Left cardiac atrium (tissue), 4 donors: ENCODE results near the gene ANO9. TPM values are rescaled to one million over a fixed set of nuclear protein-coding genes. Genes with fewer than 3 reads are reported as not detected.
"Not testable (repeated sequence)": the region's sequence is repeated elsewhere in the genome, so short reads cannot be mapped to it uniquely, and the experiment has no call there.

Experiments
- ATAC-seq, 2 donors: fragments of 200-7000 bp; cut with Tn5 transposase; one replicate each; pipeline ENCODE4 v1.9.1; 2020; ENCODE audit warnings: mild to moderate bottlenecking in 2 of 2, moderate library complexity in 2 of 2
- DNase-seq: peaks from one replicate; pipeline ENCODE4 v3.0.0-alpha.2; 2020
- intact Hi-C, 2 donors: fragments of 100-400 bp; cut with DNase I; formaldehyde crosslinking; loops; one replicate each; pipeline versions ENCODE4 v1.14.1 to v1.15.1; 2022 to 2023
- total RNA-seq, 2 donors: library from RNA; stranded (reverse); fragmentation: NEBNext Ultra II Directional; extraction: Animal tissue kit (Norgen Biotek cat#: 25700); gene quantifications; one replicate each; pipeline ENCODE4 v1.2.1, GENCODE V29; 2021
- donor health status: DM: no; HTN: yes; CAD: no.
- donor health status: DM: no; HTN: yes; CAD: no; lungs with severe emphysema.
- donor health status: DM: yes; HTN: yes; CAD: no.
- donor health status: Dilated cardiomyopathy.

Gene ANO9
- total RNA-seq, 2 donors from 2014 or later: 0.55 to 1.6 TPM

DNA sequence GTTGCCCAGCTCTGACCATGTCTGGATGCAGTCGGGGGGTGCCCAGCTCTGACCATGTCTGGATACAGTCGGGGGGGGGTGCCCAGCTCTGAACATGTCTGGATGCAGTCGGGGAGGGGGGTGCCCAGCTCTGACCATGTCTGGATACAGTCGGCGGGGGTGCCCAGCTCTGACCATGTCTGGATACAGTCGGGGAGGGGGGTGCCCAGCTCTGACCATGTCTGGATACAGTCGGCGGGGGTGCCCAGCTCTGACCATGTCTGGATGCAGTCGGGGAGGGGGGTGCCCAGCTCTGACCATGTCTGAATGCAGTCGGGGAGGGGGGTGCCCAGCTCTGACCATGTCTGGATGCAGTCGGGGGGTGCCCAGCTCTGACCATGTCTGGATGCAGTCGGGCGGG, 31.1 kb downstream of the ANO9 start:
- intact Hi-C loops, ATAC-seq, DNase-seq: not testable (repeated sequence)

DNA sequence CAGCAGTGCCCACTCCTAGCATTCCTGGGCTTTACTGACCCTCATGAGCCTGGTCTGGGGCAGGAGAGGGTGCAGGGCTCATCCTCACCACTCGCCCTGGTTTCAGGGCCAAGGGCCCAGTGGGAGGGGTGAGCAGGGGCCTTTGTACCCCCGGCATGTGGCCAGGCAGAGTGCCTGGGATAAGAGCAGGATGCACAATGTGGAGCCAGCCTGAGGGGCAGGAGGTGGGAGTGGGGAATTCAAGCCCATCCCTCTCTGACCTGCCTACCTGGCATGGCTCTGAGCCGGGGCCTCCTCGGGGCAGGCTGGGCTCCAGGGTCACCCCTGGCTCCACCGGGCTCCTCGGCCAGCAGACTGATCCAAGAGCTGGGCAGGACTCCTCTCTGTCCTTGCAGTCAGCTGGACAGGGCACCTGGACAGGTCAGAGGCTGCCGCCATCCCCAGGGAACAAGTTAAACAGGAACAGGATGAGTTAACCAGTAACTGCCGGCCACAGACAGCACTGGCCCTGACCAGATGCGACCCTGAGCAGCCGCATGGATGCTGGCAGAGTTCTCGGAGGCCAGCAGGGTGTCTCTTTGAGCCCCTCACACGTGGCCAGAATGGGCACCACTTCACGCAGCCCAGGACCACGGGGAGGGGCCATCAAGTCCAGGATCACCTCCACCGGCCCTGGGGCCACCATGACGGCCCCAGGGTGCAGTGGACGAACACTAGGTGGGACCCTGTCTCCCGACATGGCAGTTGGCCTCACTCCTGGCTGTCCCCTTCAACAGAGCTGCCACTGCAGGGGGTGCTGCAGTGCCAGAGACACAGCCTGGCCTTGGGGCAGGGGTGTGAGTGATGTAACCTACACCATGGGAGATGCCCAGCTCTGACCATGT, 32.0 kb downstream of the ANO9 start:
- ATAC-seq (no peak), DNase-seq (peak; percentile 17)
- intact Hi-C loops: loop anchor here in 1 of 2 donors (5.0 kb wide), 1 partner anchor 107 kb away; no protein-coding TSS in a partner anchor

DNA sequence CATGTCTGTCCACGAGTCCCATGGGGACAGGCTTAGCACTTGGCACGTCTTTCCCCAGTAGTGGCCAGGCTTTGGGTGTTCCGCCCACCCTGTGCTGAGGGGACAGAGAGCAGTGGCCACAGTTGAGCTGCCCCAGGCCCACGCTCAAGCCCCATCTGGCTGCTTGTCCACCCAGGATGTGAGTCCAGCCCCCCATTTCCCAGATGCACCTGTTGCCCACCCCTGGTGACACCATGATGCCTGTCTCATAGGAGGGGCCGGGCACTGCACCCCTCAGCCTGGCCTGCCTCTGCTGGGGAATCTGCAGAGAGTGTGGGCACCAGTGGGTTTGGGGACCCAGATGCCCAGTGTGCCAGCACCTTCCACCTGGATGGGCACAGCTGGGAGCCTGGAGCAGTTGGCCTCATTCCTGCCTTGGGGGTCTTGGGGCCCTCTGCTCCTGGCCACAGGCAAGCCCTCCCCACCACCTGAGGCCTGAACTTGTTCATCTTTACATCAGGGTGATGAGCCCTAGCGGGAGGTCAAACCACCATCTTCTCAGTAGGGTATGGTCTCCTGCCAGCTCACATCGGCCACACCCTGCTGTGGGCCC, 32.7 kb downstream of the ANO9 start:
- no peak for ATAC-seq
- intact Hi-C loops: loop anchor here in 1 of 2 donors (5.0 kb wide), 1 partner anchor 108 kb away; no protein-coding TSS in a partner anchor
- peak; percentile 17 for DNase-seq

DNA sequence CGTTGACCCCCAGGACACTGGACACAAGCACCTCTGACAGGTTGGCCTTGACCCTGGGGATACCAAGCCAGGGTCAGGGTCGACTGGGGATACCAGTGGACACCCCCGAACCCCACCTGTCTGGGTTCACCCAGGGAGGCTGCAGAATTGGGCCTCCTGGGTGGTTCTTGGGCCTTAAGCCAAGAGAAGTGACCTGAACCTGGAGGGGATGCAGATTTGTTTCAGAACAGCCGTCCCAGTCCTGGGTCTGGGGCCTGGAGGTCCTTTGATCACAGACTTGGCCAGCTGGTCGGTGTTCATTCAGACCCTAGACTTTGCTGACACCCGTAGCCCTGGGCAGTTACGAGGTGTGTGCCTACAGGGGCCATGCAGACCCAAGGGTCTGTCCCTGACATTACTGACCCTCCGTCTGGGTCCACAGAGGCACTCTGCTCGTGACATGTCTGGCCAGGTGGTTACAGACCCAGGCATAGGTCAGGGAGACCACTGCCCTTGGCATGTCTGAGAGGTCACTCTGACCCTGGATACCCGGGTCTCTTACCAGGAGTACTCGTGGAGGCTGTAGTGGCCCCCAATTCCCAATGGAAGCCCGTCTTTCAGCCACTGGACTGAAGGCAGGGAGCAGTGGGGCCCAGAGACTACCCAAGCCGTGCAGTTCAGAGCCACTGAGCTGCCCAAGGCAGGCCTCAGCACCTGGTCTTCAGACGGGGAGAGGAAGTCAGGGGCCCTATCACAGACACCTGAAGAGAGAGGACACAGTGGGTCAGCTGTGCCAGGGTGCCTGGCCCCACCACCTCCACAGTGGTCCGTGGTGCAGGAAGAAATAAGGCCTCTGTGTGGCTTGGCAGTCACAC, 33.4 kb downstream of the ANO9 start:
- intact Hi-C loops: loop anchor here in 1 of 2 donors (5.0 kb wide), 1 partner anchor 109 kb away; no protein-coding TSS in a partner anchor
- DNase-seq (peak; percentile 30), ATAC-seq (no peak)

DNA sequence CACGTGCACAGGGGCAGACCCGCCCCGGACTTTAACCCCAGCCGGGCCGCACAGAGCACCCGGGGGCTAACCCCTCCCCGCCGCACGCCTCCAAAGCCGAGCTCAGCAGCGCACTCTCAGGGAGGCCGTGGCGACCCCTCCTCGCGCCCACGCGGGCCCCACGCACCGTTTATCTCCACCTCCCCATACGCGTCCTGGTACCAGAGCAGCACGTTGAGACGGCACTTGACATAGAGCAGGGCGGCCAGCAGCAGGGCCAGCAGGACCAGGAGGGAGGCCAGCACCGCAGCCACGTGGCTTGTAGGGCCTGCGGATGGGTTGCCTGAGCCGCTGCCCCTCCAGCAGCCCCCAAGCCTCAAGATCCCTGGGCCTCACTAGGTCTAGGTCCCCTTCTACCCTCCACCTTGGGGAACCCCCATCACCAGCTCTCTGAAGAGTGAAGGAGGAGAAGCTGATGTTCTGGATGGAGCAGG, 34.1 kb downstream of the ANO9 start:
- DNase-seq: peak; percentile 41
- intact Hi-C loops: loop anchor here in 1 of 2 donors (5.0 kb wide), 1 partner anchor 110 kb away; no protein-coding TSS in a partner anchor

DNA sequence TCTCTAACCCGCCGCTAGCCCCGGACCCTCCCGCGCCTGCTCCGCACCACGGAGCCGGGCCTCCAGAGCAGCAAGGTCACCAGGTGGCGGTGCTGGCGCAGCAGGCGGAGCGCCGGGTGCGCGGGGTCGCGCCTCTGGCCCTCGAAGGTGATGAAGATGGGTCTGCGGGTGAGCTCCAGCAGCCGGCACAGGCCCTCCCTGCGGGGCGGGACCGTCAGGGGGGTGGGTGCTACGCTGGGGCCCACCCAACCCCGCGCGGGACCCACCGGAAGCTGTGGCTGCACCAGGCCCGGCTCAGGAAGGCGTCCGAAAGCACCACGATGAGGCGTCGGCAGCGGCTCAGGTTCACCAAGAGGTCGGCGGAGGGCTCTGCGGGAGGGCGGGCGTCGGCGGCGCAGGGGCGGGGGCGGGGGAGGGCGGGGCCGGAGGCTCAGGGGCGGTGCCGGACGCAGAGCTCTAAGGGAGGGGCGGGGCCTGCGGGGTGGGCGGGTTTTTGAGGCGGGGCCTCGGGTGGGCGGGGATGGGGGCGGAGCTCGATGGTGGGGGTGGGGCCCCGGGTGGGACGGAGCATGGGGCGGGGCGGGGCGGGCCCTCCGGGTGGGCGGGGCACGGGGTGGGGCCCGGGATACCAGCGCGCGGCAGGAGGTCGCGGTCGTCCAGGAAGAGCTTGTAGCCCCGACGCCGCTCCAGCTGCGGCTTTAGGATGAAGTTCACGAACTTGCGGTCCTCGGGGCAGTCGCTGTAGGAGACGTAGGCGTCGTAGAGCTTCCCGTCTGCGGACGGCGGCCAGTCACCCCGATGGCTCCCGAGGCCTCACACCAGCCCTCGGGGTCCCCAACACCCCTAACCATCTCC, 34.8 kb downstream of the ANO9 start:
- intact Hi-C loops: loop anchor here in 1 of 2 donors (5.0 kb wide), 1 partner anchor 110 kb away; no protein-coding TSS in a partner anchor
- peak; percentile 79 for ATAC-seq
- peak; percentile 90 for DNase-seq

More for the DNA sequence above, 34.1 kb downstream of the ANO9 start:
- ATAC-seq: peak in 1 of 2 donors; percentile 3

DNA sequence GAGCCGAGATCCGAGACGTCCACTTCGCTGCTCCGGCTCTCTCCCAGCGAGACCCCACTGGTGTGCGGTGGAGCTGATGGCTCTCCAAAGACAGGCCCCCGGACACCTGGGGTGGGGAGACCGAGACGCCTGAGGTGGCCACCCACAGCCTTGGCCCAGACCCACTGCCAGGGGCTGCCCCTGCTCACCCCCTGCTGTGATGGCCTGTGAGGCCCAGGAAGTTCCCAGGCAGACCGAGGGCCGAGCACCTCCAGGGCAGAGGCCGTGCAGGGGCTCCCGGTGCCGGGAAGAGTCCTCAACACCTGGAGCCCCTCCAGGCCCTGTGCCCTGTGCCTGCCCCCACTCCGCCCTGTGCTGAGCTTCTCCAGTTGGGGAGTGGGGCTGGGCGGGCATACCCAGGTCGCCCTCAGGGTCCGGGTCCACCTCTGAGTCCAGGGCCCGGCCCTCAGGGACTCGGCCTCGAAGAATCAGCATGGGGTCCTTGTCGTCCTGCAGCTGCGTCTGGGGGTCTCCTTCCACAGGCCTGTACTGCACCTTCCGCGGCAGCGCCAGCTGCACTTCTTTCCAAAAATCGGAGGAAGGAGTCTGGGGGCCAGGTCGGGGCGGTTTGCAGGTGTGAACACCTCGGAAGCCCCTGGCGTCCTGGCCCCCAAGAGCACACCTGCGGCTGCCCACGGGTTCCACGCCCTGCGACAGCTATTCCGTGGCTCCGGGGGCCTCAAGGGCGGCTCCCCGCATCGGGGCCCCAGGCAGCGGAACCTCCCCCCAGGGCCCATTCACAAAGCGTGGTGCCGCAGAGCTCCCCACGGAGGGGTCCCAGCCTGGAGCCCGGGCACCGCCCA, 35.6 kb downstream of the ANO9 start:
- DNase-seq: no peak
- ATAC-seq: peak in 1 of 2 donors; percentile 11
- intact Hi-C loops: loop anchor here in 1 of 2 donors (5.0 kb wide), 1 partner anchor 111 kb away; no protein-coding TSS in a partner anchor

DNA sequence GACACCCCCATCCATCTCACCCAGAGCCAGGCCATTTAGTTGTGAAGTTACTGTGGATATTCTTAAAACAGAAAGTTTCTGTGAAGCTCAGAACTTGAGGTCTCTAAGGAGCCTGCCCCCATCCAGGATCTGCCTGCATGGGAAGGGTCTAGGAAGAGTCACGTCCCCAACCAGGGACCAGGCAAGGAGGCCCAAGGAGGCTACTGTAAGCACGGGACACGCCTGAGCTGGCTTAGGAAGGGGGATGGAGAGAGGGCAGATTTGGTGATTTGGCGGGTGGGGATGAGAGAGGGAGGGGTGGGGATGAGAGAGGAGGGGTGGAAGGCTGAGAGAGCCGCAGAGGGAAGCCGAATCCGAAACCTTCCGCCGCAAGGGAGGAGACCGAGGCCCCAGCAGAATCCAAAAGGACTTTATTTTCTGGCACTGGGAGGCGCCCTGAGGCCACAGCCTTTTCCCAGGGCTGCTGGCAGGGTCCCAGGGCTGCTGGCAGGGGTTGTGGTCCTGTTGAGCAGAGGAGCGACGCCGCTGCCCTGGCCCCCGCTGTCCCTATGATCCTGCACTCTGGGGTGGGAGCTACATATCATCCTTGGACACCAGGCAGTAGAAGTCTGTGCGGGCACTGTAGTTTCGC, 36.4 kb downstream of the ANO9 start:
- intact Hi-C loops: loop anchor here in 1 of 2 donors (5.0 kb wide), 1 partner anchor 112 kb away; no protein-coding TSS in a partner anchor

DNA sequence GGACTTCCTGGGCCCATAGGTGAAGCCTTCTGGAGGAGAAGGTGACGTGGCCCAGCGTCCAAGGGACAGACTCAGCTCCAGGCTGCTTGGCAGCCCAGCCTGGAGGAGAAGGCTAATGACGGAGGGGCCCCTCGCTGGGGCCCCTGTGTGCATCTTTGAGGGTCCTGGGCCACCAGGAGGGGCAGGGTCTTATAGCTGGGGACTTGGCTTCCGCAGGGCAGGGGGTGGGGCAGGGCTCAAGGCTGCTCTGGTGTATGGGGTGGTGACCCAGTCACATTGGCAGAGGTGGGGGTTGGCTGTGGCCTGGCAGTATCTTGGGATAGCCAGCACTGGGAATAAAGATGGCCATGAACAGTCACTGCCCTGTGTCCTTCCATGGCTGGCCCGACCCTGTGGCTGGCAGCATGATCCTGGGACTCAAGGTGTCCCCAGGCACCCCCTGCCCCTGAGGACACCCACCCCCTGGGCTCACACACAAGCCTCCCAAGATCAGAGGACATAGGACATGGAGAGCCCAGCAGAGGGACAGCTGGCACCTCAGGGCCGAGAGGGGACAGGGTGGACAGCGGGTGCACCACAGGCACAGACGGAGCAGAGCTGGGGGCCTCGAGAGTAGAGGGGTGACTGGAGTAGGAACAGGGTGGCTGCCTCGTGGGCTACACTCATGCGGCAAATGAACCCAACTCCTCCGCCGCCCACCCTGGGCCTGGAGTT, 37.1 kb downstream of the ANO9 start:
- intact Hi-C loops: loop anchor here in 1 of 2 donors (5.0 kb wide), 1 partner anchor 113 kb away; no protein-coding TSS in a partner anchor
- no peak for ATAC-seq
- DNase-seq: peak; percentile 18

More for the DNA sequence above, 36.4 kb downstream of the ANO9 start:
- DNase-seq (peak; percentile 68), ATAC-seq (peak in 1 of 2 donors; percentile 17)

DNA sequence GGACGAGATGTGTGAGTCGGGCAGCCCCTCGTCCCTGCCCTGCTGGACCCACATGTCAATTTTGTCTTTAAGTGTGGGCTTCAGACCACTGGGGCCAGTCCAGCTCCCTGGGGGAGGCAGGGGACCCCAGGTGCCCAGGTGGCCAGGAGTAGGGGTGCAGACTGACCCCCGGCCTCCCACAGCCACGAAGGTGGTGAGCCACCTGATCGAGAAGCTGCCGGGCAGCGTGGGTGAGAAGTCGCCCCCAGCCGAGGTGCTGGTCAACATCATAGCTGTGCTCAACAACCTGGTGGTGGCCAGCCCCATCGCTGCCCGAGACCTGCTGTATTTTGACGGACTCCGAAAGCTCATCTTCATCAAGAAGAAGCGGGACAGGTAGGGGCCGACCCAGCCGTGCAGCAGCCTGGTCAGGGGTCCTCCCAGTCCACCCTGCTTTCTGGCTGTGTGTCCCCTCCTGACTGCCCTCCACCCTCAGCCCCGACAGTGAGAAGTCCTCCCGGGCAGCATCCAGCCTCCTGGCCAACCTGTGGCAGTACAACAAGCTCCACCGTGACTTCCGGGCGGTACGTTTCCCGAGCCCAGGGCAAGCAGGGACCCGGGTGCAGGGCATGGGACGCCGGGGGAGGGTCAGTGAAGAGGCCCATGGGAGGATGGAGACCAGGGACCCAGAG, 37.9 kb downstream of the ANO9 start:
- DNase-seq: peak; percentile 27
- intact Hi-C loops: no loop called here
- ATAC-seq: no peak

DNA sequence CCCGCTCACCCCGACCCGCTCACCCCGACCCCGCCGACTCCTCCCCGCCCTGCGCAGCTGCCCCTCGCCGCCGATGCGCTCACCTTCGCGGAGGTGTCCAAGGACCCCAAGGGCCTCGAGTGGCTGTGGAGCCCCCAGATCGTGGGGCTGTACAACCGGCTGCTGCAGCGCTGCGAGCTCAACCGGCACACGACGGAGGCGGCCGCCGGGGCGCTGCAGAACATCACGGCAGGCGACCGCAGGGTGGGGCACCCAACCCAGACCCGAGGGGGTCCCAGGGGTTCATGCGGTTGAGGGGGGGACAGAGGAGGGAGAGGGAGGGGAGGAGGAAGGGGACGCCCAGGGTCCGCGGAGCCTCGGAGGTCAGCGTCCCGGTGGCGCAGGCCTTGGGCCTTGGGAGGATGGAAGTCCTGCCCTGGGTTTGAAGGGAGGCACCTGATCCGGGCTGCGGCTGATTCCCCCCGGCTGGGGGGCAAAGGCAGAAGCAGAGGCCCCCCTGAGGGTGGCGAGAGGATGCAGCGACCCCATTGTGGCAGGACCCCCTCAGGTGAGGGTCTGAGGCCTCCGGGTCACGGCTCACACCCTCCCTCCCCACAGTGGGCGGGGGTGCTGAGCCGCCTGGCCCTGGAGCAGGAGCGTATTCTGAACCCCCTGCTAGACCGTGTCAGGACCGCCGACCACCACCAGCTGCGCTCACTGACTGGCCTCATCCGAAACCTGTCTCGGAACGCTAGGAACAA, 38.6 kb downstream of the ANO9 start:
- DNase-seq (peak; percentile 24), ATAC-seq (no peak)
- intact Hi-C loops: no loop called here

DNA sequence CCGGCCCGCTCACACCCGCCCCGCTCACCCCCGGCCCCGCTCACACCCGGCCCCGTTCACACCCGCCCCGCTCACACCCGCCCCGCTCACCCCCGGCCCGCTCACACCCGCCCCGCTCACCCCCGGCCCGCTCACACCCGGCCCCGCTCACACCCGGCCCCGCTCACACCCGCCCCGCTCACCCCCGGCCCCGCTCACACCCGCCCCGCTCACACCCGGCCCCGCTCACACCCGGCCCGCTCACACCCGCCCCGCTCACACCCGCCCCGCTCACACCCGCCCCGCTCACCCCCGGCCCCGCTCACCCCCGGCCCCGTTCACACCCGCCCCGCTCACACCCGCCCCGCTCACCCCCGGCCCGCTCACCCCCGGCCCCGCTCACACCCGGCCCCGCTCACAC, 40.6 kb downstream of the ANO9 start:
- DNase-seq, ATAC-seq, intact Hi-C loops: not testable (repeated sequence)

DNA sequence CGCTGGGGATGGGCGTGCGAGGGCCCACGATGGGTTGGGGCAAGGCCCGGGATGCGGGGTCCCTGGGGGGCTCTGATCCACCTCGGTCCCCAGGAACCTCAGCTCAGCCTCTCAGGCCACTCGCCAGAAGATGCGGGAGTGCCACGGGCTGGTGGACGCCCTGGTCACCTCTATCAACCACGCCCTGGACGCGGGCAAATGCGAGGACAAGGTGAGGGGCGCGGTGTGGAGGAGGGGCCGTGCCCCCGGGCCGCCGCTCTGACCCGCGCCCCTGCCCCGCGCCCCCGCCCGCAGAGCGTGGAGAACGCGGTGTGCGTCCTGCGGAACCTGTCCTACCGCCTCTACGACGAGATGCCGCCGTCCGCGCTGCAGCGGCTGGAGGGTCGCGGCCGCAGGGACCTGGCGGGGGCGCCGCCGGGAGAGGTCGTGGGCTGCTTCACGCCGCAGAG, 41.5 kb downstream of the ANO9 start:
- no peak for DNase-seq
- ATAC-seq: no peak
- intact Hi-C loops: no loop called here

DNA sequence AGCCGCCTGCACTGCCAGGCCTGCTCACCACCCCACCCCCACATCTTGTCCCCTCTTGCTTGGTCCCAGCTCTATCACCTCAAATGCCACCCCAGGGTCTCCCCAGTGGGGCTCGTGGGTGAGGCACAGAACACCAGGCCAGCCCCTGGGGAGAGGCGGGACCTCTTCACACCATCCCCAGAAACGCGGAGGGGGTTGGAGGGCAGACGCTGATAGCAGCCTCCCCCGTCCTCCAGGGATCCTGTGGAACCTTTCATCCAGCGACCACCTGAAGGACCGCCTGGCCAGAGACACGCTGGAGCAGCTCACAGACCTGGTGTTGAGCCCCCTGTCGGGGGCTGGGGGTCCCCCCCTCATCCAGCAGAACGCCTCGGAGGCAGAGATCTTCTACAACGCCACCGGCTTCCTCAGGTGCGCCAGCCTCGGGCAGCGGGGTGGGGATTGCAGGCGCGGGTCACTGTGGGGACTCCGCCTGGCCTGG, 42.0 kb downstream of the ANO9 start:
- DNase-seq (no peak), ATAC-seq (no peak)
- intact Hi-C loops: loop anchor here in 1 of 2 donors (10.0 kb wide), 1 partner anchor 145 kb away; no protein-coding TSS in a partner anchor
